Left colon (tissue), 2 donors: Measurements from ENCODE around the gene SPR. TPM values are rescaled to one million over a fixed set of nuclear protein-coding genes. Genes with fewer than 3 reads are reported as not detected.

ENCODE experiments used
- ATAC-seq: fragments of 200-7000 bp; cut with Tn5 transposase; one replicate; pipeline ENCODE4 v1.9.1; 2020; ENCODE audit warnings: mild to moderate bottlenecking, moderate library complexity
- DNase-seq, 2 donors: peaks; one replicate each; pipeline ENCODE4 v3.0.0-alpha.2; 2020
- intact Hi-C, 2 donors: fragments of 100-400 bp; cut with DNase I in 1 of 2; cut with micrococcal nuclease in 1 of 2; formaldehyde crosslinking; loops; one replicate each; pipeline versions ENCODE4 v1.11.2 to v1.14.0; 2022; cut with DNase I, micrococcal nuclease
- total RNA-seq, 2 donors: library from RNA; stranded (reverse); fragmentation: NEBNext Ultra II Directional; extraction: Animal tissue kit (Norgen Biotek cat#: 25700); gene quantifications; one replicate each; pipeline ENCODE4 v1.2.1, GENCODE V29; 2021
- donor health status: DM: no; HTN: no; CAD: no.
- donor health status: DM: yes; HTN: yes; CAD: no.

The SPR gene
- total RNA-seq, 2 donors from 2014 or later, result 77.8 to 81.9 TPM

DNA sequence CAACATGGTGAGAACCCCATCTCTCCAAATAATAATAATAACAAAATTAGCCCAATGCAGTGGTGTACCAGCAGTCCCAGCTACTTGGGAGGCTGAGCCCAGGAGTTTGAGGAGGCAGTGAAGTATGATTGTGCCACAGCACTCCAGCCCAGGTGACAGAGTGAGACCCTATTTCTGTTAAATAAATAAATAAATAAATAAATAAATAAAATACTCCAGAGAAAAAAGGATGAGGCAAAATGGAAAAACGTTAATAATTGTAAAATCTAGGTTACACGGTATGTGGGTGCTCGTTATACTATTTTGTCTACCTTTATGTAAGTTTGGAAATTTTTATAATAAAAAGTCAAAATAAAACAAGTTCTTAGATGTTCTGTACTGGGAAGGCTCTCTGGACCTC lies 21.5 kb downstream of the SPR start:
- ATAC-seq (no peak), DNase-seq (no peak)
- intact Hi-C loops, result no loop called here

DNA sequence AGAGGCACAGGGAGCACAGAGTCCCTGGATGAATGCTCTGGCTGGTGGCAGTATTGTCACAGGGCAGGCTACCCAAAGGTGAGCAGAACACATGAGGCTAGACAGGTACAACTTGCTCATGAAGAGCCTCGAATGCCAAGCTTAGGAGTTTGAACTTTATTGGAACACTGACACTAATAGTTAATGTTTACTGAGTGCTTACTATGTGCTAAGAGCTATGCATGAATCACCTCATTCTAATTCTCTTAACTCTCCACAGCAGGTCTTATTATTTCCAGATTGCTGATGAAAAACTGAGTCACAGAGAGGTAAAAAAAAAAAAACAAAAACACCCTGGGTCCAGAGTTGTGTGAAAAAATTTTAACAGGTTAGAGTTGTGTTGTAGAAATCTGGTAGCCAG lies 24.0 kb downstream of the SPR start:
- DNase-seq (no peak), ATAC-seq (no peak)
- intact Hi-C loops, result no loop called here

DNA sequence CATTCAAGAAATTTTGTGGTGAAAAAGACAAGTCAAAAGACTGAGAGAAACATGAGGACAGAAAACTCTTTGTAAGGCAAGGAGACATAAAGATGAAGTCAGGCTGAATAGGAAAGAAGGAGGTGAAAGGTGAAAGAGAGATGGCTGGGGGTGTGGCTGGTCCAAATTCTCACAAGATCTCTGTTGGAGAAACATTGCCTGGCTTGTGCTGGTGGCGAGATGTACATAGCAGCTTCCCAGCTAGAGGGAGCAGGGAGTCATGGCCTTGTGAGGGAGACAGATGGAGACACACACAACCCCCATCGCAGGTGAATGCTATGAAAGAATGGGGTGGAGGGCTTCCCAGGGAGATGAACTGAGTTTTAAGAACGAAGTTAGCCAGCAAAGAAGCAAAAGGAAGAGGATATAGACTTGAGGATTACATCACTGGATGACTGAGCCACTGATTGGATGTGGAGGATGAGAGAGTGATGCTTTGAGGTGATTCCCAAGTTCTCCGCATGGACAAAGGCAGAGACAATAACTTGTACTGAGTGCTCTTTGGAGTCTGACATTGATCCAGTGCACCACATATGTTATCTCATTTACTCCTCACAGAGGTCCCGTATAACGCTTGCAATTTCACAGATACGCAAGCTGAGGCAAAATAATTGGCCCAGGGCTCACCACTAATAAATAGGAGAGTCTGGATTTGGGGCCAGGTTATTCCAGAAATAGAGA lies 26.4 kb downstream of the SPR start:
- intact Hi-C loops, result no loop called here
- DNase-seq, result no peak
- ATAC-seq, result no peak

DNA sequence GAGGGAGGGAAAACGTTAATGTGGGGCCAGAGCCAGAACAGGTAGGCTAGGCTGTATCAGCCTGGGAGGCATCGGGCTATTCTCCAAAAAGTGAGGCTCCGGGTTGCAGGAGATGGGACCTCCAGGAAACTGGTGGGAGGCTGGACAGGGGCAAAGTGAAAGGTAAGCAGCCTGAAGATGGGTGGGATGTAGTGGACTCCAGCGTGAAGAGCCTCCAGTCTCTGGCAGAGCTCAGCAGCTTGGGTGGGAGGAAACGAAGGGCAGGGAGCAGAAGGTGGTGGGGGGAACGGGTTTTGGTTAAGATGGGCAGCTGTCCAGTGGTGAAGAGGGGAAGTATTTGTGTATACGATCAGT lies 27.0 kb downstream of the SPR start:
- ATAC-seq (no peak), DNase-seq (no peak)
- intact Hi-C loops, result no loop called here

DNA sequence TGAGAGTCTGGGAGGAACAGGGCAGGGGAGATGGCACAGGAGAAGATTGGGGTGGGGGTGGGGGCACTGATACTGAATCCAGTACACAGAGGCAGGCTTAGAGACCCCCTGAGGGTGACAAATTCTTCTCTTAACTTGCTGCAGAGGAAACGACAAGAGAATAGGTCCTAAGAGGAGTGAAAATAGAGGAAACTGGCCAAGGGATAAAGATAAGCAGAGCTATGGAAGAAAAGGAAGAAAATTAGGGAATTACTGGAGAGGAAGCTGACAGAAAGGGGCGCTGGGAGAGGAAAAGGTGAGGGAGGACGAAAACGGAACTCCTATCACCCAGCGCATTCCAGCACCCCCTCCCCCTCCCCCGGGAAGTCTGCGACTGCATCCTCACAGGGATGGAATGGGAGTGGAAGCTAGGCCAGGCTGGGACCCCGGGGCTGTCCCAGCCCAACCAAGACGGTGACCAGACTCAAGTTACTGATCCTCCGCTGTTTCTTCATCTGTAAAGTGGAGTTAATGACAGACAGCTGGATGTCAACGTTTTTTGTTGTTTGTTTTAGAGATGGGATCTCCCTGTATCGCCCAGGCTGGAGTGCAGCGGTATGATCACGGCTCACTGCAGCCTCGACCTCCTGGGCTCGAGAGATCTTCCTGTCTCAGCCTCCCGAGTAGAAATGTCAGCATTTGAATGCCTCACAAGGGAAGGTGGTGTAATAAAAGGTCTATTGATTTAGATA lies 27.5 kb downstream of the SPR start:
- no peak for DNase-seq
- intact Hi-C loops, result no loop called here
- no peak for ATAC-seq

DNA sequence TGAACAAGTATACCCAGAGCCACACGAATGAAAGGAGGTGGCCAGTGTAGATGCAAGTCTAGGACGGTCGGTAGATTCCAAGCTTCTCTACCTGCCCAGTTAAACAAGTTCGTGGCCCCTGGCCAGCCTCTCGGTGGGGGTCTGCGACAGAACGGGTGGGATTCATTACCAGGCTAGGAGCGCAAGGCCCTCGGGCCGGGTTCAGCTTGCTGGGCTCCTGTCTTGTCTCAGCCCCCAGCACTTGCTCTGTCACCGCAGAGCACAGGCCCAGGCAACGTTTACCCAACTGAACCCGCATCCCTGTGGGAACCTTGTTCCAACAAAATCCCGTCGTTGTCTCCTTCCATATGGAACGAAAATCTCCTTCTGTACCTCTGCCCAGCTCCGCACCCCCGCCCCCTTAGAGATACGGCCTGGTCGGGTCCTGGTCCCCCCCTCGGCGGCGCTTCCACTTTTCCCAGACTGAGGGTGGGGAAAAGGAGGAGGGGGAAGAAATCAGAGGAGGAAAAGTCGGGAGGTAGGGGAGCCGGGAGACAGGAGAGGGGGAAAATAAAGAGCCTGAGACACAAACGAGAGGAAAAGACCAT lies 28.2 kb downstream of the SPR start:
- intact Hi-C loops, result no loop called here
- no peak for DNase-seq
- ATAC-seq, result no peak

DNA sequence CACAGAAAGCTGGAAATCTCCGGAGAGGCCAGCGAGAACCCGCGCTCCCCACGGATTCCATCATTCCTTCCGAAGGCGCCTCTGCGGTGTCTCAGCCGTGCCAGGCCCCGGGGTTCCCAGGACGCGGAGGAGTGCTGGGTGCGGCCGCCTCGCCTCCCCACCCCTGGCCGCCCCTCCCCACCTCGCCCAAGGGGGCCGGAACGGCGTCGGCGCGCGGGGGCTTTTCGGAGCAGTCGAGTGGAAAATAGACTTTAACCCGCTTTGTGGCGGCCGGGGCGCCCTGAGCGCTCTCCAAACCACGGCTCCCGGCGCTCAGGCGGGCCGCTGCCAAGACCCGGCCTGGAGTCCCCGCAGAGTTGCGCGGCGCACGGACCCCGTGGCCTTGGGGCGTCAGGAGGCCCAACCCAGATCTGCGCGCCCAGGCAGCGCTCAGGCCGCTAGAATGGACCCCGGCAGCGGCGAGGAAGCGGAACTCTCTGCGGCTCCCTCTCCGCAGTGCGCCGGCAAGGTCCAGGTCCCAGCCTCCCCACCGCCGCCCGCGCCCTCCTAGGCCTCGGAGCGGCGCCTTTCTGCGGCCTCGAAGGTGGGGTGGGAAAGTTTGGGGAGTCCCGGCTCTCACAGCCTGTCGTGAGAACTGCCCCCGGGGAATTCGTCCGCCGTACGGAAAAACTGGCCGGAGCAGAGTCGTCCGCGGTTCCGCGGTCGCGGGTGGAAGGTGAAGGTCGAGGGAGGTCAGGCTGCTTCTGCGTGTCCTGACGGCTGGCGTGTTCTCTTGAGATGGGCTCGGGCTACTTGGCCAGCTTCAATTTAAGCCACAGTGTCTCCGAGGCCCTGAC lies 28.9 kb downstream of the SPR start:
- intact Hi-C loops, result no loop called here
- ATAC-seq, result peak; percentile 80

DNA sequence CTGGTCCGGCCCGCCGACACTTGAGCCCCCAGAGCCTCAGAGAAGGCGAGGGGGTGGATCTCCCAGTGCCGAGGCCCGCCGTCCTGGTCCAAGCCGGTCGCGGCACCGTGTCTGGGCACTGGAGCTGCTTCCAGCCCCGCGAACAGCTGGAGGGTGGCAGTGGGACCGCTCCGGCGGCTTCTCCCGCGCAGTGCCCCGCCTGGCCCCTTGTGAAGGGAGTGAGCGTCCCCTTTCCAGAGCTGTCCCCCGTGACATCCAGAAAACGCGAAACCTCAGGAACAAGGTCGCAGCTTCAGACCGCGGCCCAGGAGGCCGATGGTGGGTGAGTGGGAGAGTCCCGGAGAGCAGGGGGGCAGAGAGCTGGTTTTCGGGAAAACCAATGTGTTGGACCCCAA lies 29.5 kb downstream of the SPR start:
- ATAC-seq (peak; percentile 19), DNase-seq (no peak)
- intact Hi-C loops, result no loop called here

More for the DNA sequence above, 28.9 kb downstream of the SPR start:
- peak; percentile 57 to 80 for DNase-seq

DNA sequence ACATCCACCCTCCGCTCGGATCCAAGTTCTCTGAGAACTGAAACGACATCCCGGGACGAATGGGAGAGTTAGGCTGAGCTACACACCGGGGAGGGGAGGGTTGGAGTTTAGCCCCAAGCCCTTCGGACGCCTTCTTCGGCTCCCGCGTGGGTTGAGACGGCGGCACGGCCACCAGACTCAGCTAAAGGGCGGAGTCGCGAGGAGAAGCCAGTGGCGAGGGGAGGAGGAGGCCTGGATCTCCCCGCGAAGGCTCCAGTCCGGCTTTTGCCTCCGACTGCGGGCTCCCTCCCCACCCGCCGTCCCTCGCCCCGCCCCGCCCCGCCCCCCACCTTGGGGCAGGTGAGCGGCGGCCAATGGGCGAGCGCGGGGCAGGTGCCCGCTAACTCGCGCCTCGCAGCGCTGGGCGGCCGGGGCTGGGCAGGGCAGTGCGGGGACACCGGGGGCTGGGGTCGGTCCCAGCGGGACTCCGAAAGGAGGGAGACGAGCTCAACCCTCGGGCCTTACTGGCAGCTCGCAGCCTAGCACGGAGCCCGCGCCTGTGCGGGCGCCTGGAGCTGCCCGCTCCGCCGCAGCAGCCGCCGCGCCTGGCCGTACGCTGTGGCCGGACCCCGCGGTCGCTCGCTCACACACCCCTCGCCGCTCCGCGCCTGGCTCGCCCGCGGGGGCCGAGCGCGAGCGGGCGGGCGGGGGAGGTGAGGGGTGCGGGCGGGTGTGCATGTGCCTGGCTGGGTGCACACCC lies 30.1 kb downstream of the SPR start, which contains the start of gene EMX1:
Gene EMX1 (plus strand): TSS at position 382 of the 739 bp plus-strand sequence. CDS start 334 bp downstream, at position 716.
- peak; percentile 85 for ATAC-seq
- intact Hi-C loops, result no loop called here
- DNase-seq, result peak; percentile 70 to 81

DNA sequence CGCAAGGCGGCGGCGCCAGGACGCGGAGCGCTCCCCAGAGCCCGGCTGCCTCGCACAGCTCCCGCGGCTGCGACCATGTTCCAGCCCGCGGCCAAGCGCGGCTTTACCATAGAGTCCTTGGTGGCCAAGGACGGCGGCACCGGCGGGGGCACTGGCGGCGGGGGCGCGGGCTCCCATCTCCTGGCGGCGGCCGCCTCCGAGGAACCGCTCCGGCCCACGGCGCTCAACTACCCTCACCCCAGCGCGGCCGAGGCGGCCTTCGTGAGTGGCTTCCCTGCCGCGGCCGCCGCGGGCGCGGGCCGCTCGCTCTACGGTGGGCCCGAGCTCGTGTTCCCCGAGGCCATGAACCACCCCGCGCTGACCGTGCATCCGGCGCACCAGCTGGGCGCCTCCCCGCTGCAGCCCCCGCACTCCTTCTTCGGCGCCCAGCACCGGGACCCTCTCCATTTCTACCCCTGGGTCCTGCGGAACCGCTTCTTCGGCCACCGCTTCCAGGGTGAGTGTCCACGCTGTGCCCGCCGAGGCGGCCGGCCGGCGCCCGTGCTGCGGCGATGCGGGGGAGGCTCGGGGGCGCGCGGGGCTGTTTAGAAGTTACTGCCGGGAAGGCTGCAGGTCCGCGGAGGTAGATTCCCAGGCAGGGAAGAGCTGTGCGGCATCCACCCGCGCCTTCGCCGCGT lies 30.8 kb downstream of the SPR start:
- intact Hi-C loops, result no loop called here
- DNase-seq (no peak), ATAC-seq (no peak)

DNA sequence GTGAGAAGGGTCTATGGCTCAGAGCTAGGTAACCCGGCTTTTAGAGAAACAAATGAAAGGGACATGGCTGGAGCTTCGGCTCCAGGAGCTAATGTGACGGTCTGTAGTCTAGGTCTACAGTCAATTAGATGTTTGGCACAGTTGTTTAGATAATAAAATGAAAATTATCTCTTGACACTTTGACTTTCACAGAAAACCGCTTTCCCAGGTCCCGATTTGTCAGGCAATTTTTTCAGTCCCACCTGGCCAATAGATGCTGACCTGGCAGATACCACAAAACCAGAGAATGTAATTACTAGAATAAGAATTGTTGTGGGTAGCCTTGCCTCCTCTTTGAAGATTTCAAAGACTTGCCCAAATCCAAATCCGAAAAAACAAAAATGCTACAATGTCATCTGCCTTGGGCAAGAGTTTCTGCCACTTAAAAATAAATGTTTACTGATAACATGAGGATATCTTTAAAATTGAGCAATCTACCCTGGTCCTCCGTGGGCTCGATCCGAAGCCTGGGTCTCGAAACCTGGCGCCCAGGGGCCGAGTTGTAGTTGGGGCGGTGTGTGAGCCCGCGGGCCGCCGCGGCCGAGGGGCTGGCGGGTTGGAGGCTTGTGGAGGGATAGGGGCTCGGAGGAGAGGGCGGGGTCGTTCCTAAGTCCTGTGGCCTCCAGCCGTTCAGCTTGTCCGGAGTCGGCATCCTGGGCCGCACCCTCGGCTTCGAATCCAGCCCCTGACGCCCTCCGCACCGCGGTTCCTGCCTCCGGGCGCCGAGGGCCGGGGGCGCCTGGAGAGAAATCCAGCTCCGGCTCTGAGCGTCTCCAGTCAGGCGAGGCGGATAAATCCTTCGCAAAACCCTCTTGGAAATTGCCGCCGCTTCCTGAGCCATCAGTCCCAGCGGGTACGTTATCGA lies 32.5 kb downstream of the SPR start:
- intact Hi-C loops, result no loop called here
- ATAC-seq (no peak), DNase-seq (no peak)

DNA sequence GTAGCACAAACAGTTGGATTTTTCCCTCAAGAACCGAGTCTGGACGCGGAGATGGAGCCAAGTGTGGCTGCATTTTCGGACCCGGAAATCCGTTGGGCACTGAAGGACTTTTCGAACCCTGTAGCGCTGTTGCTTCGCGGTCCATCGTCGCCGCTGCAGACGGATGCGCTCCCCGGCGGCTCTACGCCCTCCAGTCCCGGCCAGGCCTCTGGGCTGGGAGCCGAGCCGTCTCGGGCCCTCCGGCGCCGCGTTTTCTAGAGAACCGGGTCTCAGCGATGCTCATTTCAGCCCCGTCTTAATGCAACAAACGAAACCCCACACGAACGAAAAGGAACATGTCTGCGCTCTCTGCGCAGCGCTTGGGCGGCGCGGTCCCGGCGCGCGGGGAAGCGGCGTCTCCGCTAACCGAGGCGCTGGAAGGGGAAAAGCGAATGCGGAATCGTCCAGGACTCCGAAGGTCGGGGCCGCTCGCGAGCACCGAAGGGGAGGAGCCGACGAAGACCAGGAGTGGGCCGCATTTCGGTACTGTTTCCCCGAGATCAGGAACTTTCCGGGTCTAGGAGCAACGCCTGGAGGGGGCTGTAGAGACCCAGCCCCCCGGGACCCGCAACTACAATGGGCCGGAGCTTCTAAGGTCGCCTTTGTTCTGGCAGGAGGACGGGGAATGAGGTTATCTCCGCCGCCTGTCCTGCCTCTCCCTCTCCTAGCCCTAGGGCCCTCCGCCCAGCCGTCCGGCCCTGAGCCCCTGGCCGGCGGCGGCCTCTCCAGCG lies 33.3 kb downstream of the SPR start:
- no peak for DNase-seq
- intact Hi-C loops, result no loop called here
- no peak for ATAC-seq

DNA sequence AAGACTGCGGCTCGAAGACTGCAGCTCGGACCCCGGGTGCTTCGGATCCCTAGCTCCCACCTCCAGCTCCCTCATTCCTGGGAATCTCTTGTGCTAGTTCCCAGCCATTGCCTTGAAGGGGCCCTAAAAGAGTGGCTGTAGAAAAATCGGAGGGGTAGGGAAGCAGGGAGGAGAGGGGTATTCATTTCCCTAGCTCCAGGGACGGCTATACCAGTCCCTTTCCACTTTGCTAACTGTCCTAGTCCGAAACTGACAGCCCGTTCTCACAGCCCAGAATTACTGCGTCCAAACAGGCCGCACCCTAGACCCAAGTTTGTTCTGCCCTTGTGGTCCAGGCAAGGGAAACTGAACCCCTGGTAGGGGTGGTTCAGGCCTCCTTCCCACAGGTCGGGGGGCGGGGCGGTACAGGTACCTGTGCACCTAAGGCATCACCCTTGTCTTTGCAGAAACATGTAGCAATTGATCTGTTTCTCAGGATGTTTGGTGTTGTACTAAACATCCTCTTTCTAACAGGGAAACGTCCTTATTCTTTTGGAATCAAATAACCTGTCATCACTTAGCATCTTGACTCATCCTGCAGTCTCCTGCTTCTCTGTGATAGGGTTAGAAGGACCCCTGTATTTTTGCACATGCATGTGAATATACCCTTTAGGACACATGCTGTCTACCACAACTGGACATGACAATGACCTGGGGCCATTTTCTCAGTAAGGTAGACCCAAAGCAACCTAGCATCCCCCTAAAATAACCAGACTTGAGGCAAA lies 34.1 kb downstream of the SPR start:
- ATAC-seq, result no peak
- no peak for DNase-seq
- intact Hi-C loops, result no loop called here

DNA sequence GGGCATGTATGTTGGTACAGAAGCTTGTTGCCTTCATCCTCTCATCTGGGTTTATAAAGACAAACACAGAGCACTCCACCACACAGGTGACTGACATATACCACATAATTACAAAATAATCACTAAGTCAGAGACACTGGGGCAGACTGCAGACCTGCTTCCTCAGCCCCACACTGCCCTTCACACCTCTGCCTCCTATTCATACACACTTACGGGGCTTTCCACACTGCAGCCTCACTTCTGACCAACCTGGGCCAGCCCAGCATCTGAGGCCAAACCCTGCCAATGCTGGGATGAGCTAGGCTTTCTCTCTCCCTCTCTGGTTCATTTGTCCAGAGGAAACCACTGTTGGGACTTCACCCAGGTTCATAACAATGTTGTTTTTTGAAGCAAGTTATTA lies 34.6 kb downstream of the SPR start:
- DNase-seq, result no peak
- ATAC-seq, result no peak
- intact Hi-C loops, result no loop called here

DNA sequence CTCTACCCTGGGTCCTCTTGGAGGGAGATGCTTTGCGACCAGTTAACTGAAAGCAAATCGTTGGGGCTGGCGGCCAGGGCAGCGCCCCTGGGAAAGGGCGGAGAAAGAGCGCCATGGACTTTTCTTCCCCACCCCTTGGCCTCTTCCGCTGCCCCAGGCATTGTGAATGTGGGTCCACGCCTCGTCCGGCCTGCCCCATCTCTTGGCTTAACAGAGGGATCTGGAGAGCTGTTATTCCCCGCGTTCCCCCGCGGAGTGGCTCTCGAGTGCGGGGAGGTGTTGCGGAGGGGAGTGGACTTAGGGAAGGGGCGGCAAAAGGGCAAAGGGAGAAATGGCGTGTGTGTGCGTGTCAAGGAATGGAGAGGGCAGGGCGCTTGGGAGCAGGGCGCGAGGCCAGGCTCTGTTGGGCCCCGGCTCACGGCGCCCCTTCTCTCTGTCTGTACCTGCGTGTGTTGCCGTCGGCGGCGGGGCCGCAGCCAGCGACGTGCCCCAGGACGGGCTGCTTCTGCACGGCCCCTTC lies 36.7 kb downstream of the SPR start:
- no peak for DNase-seq
- intact Hi-C loops, result no loop called here
- ATAC-seq, result peak; percentile 34
